GM18951 (cell line): ENCODE results near the gene KRT33A.
"Not testable (repeated sequence)": the region's sequence is repeated elsewhere in the genome, so short reads cannot be mapped to it uniquely, and the experiment has no call there.

Experiments
- POLR2A ChIP-seq: IDR thresholded peaks from 4 replicates; pipeline ENCODE4 v1.6.1; 2011; ENCODE audit warnings: mild to moderate bottlenecking; ENCODE audit not compliant: insufficient read length, insufficient read depth; ENCODE audit errors: extremely low read depth
- in situ Hi-C: fragments of 300-500 bp; cut with MboI; formaldehyde crosslinking; loops from one replicate; pipeline ENCODE4 v1.12.0; 2022; ENCODE audit warnings: low sequenced_read_pairs, mixed read lengths, inconsistent platforms; ENCODE audit not compliant: unreplicated experiment

Gene KRT33A

DNA sequence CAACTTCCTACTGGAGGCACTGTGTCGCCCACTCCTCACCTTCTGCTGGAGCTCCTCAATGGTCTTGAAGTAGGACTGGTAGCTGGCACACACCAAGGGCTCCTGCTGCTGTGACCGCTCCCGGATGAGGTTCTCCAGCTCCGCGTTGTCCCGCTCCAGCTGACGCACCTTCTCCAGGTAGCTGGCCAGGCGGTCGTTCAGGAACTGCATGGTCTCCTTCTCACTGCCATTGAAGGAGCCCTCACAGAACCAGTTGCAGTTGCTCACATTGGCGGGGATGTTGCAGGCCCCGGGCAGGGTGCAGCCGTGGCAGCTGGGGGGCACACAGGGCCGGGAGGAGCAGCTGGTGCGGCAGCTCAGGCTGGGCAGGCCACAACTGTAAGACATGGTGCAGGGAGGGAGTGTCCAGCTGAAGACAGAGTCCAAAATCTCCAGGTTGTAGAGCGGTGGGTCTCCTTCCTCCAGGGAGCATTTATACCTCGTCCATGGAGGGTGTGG, at the start of gene KRT33A:
KRT33A (minus strand) TSS at position 448 of the 498 bp plus-strand sequence; CDS start at position 387, 61 bp downstream.
- in situ Hi-C loops = not testable (repeated sequence)

DNA sequence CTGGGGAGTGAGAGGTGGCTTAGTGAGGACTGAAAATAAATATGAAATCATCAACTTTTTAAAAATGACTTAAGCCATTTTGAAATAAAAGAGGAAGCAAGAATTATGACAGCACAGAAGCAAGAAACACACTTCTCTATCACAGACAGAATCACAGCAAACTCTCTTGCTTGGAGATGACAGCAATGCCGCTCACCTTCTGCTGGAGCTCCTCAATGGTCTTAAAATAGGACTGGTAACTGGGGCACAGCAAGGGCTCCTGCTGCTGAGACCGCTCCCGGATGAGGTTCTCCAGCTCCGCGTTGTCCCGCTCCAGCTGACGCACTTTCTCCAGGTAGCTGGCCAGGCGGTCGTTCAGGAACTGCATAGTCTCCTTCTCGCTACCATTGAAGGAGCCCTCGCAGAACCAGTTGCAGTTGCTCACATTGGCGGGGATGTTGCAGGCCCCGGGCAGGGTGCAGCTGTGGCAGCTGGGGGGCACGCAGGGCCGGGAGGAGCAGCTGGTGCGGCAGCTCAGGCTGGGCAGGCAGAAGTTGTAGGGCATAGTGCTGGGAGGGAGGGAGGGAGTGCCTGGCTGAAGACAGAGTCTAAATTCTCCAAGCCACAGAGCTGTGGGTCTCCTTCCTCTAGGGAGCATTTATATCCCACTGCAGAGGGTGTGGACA, 46.5 kb upstream of the KRT33A start, which contains the start of gene KRT31:
KRT31 (minus strand) TSS at position 613 of the 665 bp plus-strand sequence; CDS start at position 544, 69 bp downstream.
- TF ChIP-seq POLR2A = no peak
- in situ Hi-C loops = loop anchor here (10.0 kb wide), 1 partner anchor 112 kb away; no protein-coding TSS in a partner anchor

DNA sequence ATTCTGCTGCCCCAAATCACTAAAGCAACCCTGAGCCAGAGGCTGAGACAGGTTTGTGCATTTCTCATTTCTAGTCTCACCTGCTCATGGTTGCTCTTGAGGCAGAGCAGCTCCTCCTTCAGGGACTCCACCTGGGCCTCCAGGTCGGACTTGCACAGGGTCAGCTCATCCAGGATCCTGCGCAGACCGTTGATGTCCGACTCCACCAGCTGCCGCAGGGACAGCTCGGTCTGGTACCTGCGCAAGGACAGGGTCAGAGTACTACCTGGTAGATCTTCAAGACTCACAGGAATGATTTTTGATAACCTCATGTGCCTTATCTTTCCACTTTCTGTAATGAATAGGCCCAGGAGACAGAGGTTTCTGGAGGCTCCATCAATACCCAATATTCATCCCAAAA, 45.7 kb upstream of the KRT33A start:
- in situ Hi-C loops = loop anchor here (10.0 kb wide), 1 partner anchor 112 kb away; no protein-coding TSS in a partner anchor
- TF ChIP-seq POLR2A = no peak

DNA sequence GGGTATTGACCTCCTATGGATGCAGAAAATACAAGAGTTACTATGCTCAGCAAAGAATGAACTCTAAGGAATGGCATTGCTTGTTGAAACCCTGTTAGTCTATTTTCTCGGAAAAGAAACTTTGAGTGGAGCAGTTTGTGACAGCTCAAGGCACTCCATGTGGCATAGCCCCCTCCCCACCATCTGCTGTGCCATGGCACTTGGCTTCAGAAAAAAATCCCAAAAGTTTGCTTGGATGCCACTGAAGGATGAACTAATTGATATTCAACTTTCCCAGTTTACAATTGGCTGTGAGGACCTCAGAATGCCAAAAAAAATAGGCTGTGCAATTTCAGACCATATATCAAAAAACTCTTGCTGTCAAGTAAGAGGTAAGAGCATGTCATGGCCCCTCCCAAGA, 45.0 kb upstream of the KRT33A start:
- no peak for TF ChIP-seq POLR2A
- in situ Hi-C loops = loop anchor here (10.0 kb wide), 1 partner anchor 111 kb away; no protein-coding TSS in a partner anchor

DNA sequence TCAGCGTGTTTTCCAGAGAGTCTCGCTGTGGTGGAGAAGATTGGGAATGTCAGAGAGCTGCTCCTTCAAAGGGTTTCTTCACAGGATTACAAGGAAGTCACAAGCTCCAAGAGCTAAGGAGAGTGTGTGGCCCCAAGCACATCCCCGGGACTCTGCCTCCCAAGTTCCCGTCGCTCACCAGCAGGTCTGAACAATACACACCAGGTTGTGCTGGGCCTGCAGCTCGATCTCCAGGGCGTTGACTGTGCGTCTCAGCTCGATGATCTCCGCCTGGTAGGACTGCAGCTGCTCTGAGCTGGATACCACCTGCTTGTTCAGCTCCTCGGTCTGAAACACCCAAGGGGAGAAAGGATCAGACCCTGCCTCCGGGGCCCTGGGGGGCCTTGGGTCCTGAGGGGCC, 44.4 kb upstream of the KRT33A start:
- in situ Hi-C loops = loop anchor here (10.0 kb wide), 1 partner anchor 110 kb away; no protein-coding TSS in a partner anchor

DNA sequence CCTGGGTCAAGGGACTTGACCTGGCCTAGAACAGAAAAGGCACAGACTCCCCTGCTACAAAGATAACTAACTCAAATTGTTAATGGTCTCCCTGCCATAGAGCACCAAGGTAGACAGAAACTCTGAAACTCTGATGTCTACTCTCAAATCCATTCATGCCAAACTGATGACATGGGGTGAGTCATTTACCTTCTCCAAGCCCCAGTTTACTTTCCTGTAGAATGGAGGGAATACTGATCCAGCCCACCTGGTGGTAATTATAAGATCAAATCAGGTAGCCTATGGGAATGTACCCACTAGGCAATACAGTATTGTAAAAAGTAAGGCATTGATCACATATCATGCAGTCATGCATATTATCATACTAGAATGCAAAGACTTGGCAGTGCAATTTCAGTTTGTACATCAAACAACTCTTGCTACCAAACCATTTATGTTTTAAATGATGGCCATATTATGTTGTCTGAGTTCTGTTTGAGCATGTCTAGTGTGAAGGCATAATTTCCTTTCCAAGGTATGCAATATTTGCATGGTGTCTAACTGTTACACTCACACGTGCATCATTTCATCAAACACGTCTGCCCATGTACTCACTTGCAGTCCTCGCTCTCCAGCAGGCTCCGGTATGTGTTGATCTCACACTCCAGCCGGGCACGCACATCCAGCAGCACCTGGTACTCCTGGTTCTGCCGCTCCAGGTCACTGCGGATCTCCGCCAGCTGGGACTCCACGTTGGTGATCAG, 43.8 kb upstream of the KRT33A start:
- TF ChIP-seq POLR2A = no peak
- in situ Hi-C loops = loop anchor here (10.0 kb wide), 1 partner anchor 110 kb away; no protein-coding TSS in a partner anchor

DNA sequence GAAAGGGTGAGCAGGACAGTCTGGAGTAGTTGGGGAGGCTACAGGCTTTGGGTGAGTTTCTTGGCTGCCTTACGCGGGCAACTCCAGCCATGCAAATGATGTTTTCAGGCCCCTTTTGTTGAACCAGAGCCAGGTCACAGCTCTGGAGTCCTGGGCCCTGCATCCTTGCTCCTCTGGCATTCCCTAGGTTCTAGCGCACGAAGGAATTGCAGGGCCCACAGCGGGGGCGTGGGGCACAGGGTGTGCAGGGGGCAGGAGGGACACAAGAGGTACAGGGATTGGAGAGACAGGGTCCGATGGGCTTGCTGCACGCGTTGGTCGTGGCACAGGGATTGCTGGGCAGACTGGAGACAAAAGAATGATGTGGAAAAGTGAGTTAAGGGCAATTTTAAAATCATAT, 43.2 kb upstream of the KRT33A start:
- no peak for TF ChIP-seq POLR2A
- in situ Hi-C loops = loop anchor here (10.0 kb wide), 1 partner anchor 109 kb away; no protein-coding TSS in a partner anchor

DNA sequence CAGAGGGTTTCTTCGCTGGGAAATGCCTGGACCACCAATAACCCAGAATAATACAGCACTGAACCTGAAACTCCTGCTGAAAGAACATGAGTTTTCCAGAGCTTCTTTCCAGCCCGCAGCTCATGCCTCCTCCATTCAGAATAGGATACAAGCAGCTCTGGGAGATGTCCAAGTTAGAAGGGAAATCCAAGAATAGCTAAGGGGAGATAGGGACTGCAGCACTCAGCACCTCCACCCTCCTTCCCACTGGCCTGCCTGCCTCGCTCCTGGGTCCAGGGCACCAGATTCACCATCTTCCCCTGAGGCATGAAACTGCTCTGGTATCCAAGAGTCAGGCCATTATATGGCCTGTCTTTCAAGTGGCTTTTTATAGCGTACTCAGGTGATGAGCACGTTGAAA, 42.7 kb upstream of the KRT33A start:
- TF ChIP-seq POLR2A = no peak
- in situ Hi-C loops = loop anchor here (10.0 kb wide), 1 partner anchor 108 kb away; no protein-coding TSS in a partner anchor

DNA sequence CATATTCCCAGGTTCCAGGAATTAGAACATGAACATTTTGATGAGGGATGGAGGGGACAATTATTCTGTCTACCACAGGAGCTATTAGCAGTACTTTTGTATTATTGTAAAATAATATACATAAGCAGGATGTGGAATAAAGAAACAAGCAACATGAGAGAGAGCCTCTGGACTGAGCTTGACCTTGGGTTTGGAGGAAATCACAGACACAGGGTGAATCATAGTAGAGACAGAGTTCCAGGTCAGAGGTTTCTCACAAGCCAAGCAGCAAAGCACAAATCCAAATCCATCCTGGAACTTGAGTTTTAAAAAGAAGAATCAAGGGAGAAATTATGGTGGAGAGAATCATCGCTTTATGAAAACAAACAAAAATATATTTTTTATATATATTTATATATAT, 41.6 kb upstream of the KRT33A start:
- in situ Hi-C loops = loop anchor here (10.0 kb wide), 1 partner anchor 107 kb away; no protein-coding TSS in a partner anchor
- no peak for TF ChIP-seq POLR2A

DNA sequence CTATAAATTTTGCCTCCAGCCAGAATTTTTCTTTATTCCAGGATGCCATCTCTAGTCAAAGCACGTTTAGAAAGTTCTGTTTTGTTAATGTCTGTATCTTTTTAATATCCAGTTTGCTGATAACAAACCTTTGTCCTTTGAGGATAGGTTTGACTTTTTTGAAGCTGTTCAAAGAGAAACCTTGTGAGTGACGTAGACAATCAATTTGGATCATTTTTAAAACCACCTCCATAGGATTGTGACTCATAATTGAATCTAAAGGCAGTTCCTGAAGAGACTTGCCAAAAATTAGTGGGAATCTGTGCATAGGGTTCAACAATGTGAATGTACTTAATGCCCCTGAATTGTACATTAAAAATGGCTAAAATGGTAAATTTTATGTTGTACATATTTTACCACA, 40.9 kb upstream of the KRT33A start:
- in situ Hi-C loops = loop anchor here (10.0 kb wide), 1 partner anchor 107 kb away; no protein-coding TSS in a partner anchor
- TF ChIP-seq POLR2A = no peak

DNA sequence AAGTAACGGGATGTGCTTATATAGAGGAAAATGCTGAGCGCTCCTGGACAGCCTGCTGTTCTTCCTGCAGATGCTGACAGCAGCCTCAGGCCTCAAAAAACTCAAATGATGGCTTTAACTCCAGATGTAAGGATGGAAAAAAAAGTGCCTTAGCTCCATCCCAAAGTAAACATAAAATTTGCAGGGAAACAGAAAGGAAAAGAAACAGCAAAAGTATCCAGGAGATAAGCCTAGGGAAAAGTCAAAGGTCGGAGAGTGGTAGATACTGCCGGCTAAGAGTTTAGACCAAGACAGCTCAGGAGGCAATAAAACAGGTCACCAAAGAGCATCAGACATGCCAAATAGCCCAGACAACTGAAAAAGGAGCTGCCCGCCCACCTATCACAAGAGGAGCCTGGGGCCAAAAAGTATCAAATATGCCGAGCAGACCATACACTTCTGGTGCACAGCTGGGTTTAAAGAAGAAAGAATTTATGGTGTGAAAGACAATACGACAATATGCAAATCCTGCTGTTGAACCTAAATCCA, 39.8 kb upstream of the KRT33A start:
- no peak for TF ChIP-seq POLR2A
- in situ Hi-C loops = loop anchor here (10.0 kb wide), 1 partner anchor 106 kb away; no protein-coding TSS in a partner anchor

DNA sequence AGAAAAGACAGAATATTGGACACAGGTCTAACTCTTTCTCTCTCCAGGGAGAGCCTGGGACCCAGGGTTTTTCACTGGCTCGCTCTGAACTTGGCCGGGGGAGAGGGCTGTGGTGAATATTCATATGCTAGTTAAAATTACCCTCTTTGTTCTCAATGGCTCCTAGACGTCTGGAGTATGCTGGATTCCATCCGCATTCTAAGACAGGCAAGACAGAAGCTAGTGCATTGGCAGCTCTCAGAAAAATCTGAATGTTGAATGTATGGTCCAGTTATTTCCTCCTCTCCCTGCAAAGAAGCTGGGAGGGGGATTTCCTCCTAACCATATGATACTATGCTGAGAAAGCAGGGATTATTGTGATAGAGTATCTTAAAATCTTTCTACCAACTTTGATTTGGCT, 37.0 kb upstream of the KRT33A start:
- in situ Hi-C loops = no loop called here
- no peak for TF ChIP-seq POLR2A

DNA sequence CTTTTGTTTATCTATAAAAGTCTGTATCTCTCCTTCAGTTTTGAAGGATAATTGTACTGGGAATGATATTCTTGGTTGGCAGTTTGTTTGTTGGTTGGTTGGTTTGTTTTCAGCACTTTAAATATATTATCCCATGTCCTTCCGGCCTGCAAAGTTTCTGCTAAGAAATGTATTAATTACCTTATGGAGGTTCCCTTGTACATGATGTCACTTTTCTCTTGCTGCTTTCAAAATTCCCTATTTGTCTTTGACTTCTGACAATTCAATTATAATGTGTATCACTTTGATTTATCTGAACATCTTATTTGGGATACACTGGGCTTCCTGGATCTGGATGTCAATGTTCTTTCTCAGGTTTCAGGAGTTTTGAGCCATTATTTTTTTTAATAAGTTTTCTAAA, 35.6 kb upstream of the KRT33A start:
- no peak for TF ChIP-seq POLR2A
- in situ Hi-C loops = no loop called here
